ENCODE data around the gene CD44. TPM values are rescaled to one million over a fixed set of nuclear protein-coding genes. Genes with fewer than 3 reads are reported as not detected.

CD44 gene
- total and polyA plus RNA-seq, 10 of the 15 experiments (the other 5 are each of a cell fraction or from before 2014, with no cell fraction given), result 57.1 to 293 (median 120) TPM

- no peaks in the 10 kb centered on the region for H3K4me1 ChIP-seq (ENCODE audit: control insufficient read depth, insufficient read depth, low read length)
- ChIA-PET POLR2A (no interaction called here), CTCF (interaction anchor here (1.6 to 1.7 kb wide), 2 partner anchors 10 to 11 kb away, joined by 4 to 5 read pairs; no protein-coding TSS in a partner anchor), SMC1A (ENCODE audit: uncharacterized antibody, unreplicated experiment) (interaction anchor here (0.8 to 1.1 kb wide), 2 partner anchors 142 to 294 kb away, joined by 3 to 4 read pairs; no protein-coding TSS in a partner anchor), RAD21 (ENCODE audit: unreplicated experiment) (interaction anchor here (0.7 kb wide), 1 partner anchor 73 kb away, joined by 3 read pairs; no protein-coding TSS in a partner anchor)
- H3K27me3 ChIP-seq (replicated peaks in 1 of 2; ENCODE audit: control insufficient read depth in 2 of 2, insufficient read depth in 2 of 2, low read length in 1 of 2), result no peaks in the 10 kb centered on the region
- H3K9ac ChIP-seq (ENCODE audit: control insufficient read depth, insufficient read depth, low read length), result no peak overlapping the region
- ATAC-seq, result no peak
- no peak overlapping the region for H3K4me3 ChIP-seq
- H3K36me3 ChIP-seq (ENCODE audit: control insufficient read depth in 2 of 2, insufficient read depth in 2 of 2, low read length in 1 of 2), result peaks cover 0 to 2% of the 10 kb centered on the region in 2 experiments; a peak in 1 of 4 replicates
- H4K20me1 ChIP-seq (ENCODE audit: control insufficient read depth, insufficient read depth), result no peaks in the 10 kb centered on the region
- in situ Hi-C loops (cut with MboI) (no loop called here), intact Hi-C loops (cut with micrococcal nuclease; ENCODE audit: unreplicated experiment) (no loop called here)
- no peak overlapping the region for H2AFZ ChIP-seq (ENCODE audit: control insufficient read depth, low read depth, low read length)
- H3K9me3 ChIP-seq (replicated peaks; ENCODE audit: control insufficient read depth, insufficient read depth, low read length), result no peaks in the 10 kb centered on the region; the same call in 2 of the 3 replicates
- no TSS peak for BruUV-seq (replicated peaks)
- TF ChIP-seq FOXK2 (IDR thresholded peaks at IDR 0.05) (no peak), RUNX3 (IDR thresholded peaks at IDR 0.05; ENCODE audit: low read length) (no peak), MLLT1 (IDR thresholded peaks at IDR 0.05) (no peak), JUNB (IDR thresholded peaks at IDR 0.05) (no peak), PAX5 (IDR thresholded peaks at IDR 0.05; ENCODE audit: borderline replicate concordance, low read depth, low read length) (no peak), ETV6 (conservative IDR thresholded peaks at IDR 0.05 in 1 of 2, IDR thresholded peaks at IDR 0.05 in 1 of 2; ENCODE audit: borderline replicate concordance in 1 of 2, low read depth in 1 of 2) (no peak), SMAD5 (IDR thresholded peaks at IDR 0.05; ENCODE audit: low read depth) (no peak), POU2F2 (IDR thresholded peaks at IDR 0.05; ENCODE audit: borderline replicate concordance, low read depth, low read length) (no peak)
- H3K27ac ChIP-seq (ENCODE audit: control insufficient read depth, insufficient read depth), result no peak overlapping the region
- no peak for FAIRE-seq
- no peaks in the 10 kb centered on the region for H3K79me2 ChIP-seq (ENCODE audit: control insufficient read depth, insufficient read depth, low read length)
- H3K4me2 ChIP-seq (ENCODE audit: control insufficient read depth, insufficient read depth), result no peak overlapping the region
- DNase-seq (ENCODE audit: low read depth, low spot score), result no peak
- 44% methylated on average over 5 of the region's 5 CpGs for WGBS (ENCODE audit: insufficient coverage, insufficient replicate concordance, low lambda C conversion rate, missing lambda C conversion rate)
These were observed 88.8 kb downstream of the CD44 start for GRCh38 chr11:35227576-35228327.

Data from GM12878 (cell line).